Endothelial cell of umbilical vein (primary cell): ENCODE results near the gene TENT5C. TPM values are rescaled to one million over a fixed set of nuclear protein-coding genes. Genes with fewer than 3 reads are reported as not detected.
"Not testable (repeated sequence)": the region's sequence is repeated elsewhere in the genome, so short reads cannot be mapped to it uniquely, and the experiment has no call there.

ENCODE experiments used
- BruUV-seq: library from RNA; stranded (reverse); fragments of 400-500 nt; replicated peaks from 2 replicates; lab custom pipeline; 2021; lab: Mats Ljungman, UMichigan
- CTCF ChIA-PET: fragments of 300-600, 350-600 bp; sonication (Branson Sonifier 250); formaldehyde crosslinking; loops from one replicate; lab custom pipeline; 2021; ENCODE audit warnings: antibody characterized with exemption, inconsistent platforms; lab: Charles Lee
- POLR2A ChIA-PET: fragments of 300-600, 350-600 bp; sonication (Branson Sonifier 250); formaldehyde crosslinking; loops from one replicate; lab custom pipeline; 2021; ENCODE audit warnings: antibody characterized with exemption, inconsistent platforms; lab: Charles Lee
- DNase-seq: peaks from one replicate; pipeline ENCODE4 v3.0.0-alpha.2; 2011; ENCODE audit warnings: low read depth, low spot score
- FAIRE-seq: peaks from 2 replicates; lab custom pipeline; 2011; peaks lifted over from hg19 to GRCh38; lab: Jason Lieb, UNC
- H2AFZ ChIP-seq: 2 replicates; pipeline ENCODE4 v1.6.0; 2012; ENCODE audit warnings: low read depth, low read length, control low read depth, inconsistent platforms
- H3K27ac ChIP-seq: 2 replicates; pipeline ENCODE4 v1.5.1; 2011; ENCODE audit warnings: low read depth, mild to moderate bottlenecking, control low read depth, low read length, moderate library complexity; ENCODE audit not compliant: insufficient read depth
- H3K27me3 ChIP-seq, 2 experiments: 2 replicates each; pipeline versions ENCODE4 v1.6.0 to v1.6.1; 2011; ENCODE audit warnings: low read length in 2 of 2, mixed read lengths in 1 of 2; ENCODE audit not compliant: control insufficient read depth in 2 of 2, insufficient read depth in 2 of 2
- H3K36me3 ChIP-seq, 2 experiments: 2 replicates in 1 of 2; 3 replicates in 1 of 2; pipeline ENCODE4 v1.5.1; 2011; ENCODE audit warnings: low read length in 2 of 2, mild to moderate bottlenecking in 1 of 2, moderate library complexity in 1 of 2; ENCODE audit not compliant: control insufficient read depth in 2 of 2, insufficient read depth in 2 of 2; ENCODE audit errors: extremely low read depth in 1 of 2
- H3K4me1 ChIP-seq: 3 replicates; pipeline ENCODE4 v1.5.1; 2011; ENCODE audit warnings: mild to moderate bottlenecking, low read length; ENCODE audit not compliant: control insufficient read depth, insufficient read depth; ENCODE audit errors: extremely low read depth
- H3K4me2 ChIP-seq: 2 replicates; pipeline ENCODE4 v1.6.1; 2011; ENCODE audit warnings: low read length, control low read depth, mixed read lengths; ENCODE audit not compliant: insufficient read depth
- H3K4me3 ChIP-seq, 3 experiments: fragments of 200-600 bp in 1 of 3; sonication (generic), shearing (Covaris generic) in 1 of 3; replicated peaks in 1 of 3; 2 replicates each; pipeline ENCODE4 v1.5.1; 2011 to 2016; ENCODE audit warnings: control low read depth in 3 of 3, low read length in 3 of 3, mild to moderate bottlenecking in 2 of 3, inconsistent platforms in 1 of 3, low read depth in 1 of 3, moderate library complexity in 1 of 3; ENCODE audit not compliant: insufficient read depth in 1 of 3
- H3K79me2 ChIP-seq: 2 replicates; pipeline ENCODE4 v1.6.0; 2012; ENCODE audit warnings: low read length, inconsistent platforms; ENCODE audit not compliant: control insufficient read depth, insufficient read depth
- H3K9ac ChIP-seq: replicated peaks from 2 replicates; pipeline ENCODE3; 2011; ENCODE audit warnings: low read length, control low read depth; ENCODE audit not compliant: insufficient read depth; ENCODE audit errors: extremely low read depth
- H3K9me1 ChIP-seq: replicated peaks from 3 replicates; pipeline ENCODE4 v1.6.0; 2011; ENCODE audit warnings: mild to moderate bottlenecking, low read length; ENCODE audit not compliant: control insufficient read depth, insufficient read depth; ENCODE audit errors: extremely low read depth
- H3K9me3 ChIP-seq: replicated peaks from 2 replicates; pipeline ENCODE4 v1.5.1; 2012; ENCODE audit warnings: low read length, inconsistent platforms; ENCODE audit not compliant: control insufficient read depth, insufficient read depth
- H4K20me1 ChIP-seq: replicated peaks from 2 replicates; pipeline ENCODE3; 2011; ENCODE audit warnings: mild to moderate bottlenecking, low read length; ENCODE audit not compliant: control insufficient read depth, insufficient read depth; ENCODE audit errors: extremely low read depth
- CTCF ChIP-seq, 2 donors: IDR thresholded peaks; 1 replicate in 1 of 2; 2 replicates in 1 of 2; pipeline ENCODE4 v1.5.1; 2011; ENCODE audit warnings: low read length in 2 of 2, mild to moderate bottlenecking in 2 of 2, moderate library complexity in 2 of 2, control low read depth in 1 of 2, inconsistent platforms in 1 of 2, low read depth in 1 of 2; ENCODE audit not compliant: insufficient read depth in 1 of 2; ENCODE audit errors: extremely low read depth in 1 of 2
- EZH2 ChIP-seq: IDR thresholded peaks from 2 replicates; pipeline ENCODE4 v1.6.1; 2012; ENCODE audit warnings: borderline replicate concordance, low read depth, mild to moderate bottlenecking, moderate library complexity, low read length, inconsistent platforms; ENCODE audit not compliant: severe bottlenecking
- FOS ChIP-seq: IDR thresholded peaks from 2 replicates; pipeline ENCODE4 v1.6.1; 2011; ENCODE audit warnings: mild to moderate bottlenecking, low read length, moderate library complexity, borderline replicate concordance; ENCODE audit not compliant: insufficient read depth
- GATA2 ChIP-seq: IDR thresholded peaks from 2 replicates; pipeline ENCODE4 v1.7.0; 2011; ENCODE audit warnings: low read depth, mild to moderate bottlenecking, moderate library complexity, mixed read lengths, low read length; ENCODE audit not compliant: insufficient read length, insufficient read depth
- JUN ChIP-seq: IDR thresholded peaks from 2 replicates; pipeline ENCODE4 v1.6.1; 2011; ENCODE audit warnings: borderline replicate concordance, low read depth; ENCODE audit not compliant: insufficient read length, insufficient read depth
- MAX ChIP-seq: IDR thresholded peaks from 2 replicates; pipeline ENCODE4 v1.6.1; 2011; ENCODE audit not compliant: insufficient read depth, insufficient read length
- MYC ChIP-seq: IDR thresholded peaks from one replicate; pipeline ENCODE4 v1.6.1; 2011; ENCODE audit warnings: mild to moderate bottlenecking, low read depth, low read length
- POLR2A ChIP-seq: IDR thresholded peaks from 2 replicates; pipeline ENCODE4 v1.6.1; 2012; ENCODE audit warnings: low read depth, mild to moderate bottlenecking, control low read depth, low read length
- POLR2AphosphoS5 ChIP-seq: IDR thresholded peaks from 2 replicates; pipeline ENCODE4 v1.6.1; 2012; ENCODE audit warnings: low read depth, mild to moderate bottlenecking, control low read depth, low read length, moderate library complexity; ENCODE audit not compliant: insufficient read depth
- dilution Hi-C: fragments of 300-500 bp; cut with MboI; formaldehyde crosslinking; loops from one replicate; pipeline ENCODE4 v1.15.0; 2019; ENCODE audit warnings: low sequenced_read_pairs; ENCODE audit not compliant: extremely low pct_ligation_motif_present
- intact Hi-C: fragments of 100-400 bp; cut with micrococcal nuclease; formaldehyde crosslinking; loops from one replicate; pipeline ENCODE4 v1.10.0; 2022
- polyA plus RNA-seq, 4 experiments: library from polyadenylated mRNA; depleted of rRNA in 3 of 4; stranded (reverse) in 3 of 4; unstranded in 1 of 4; fragments of >200 nt; gene quantifications; 2 replicates each; pipeline versions ENCODE4 v1.2.1 to v1.2.3, GENCODE V29; 2011 to 2012; ENCODE audit warnings: missing spikeins in 1 of 4
- total RNA-seq: library from RNA; stranded (reverse); gene quantifications from 2 replicates; pipeline ENCODE4 v1.2.3, GENCODE V29; 2021

TENT5C gene
- total and polyA plus RNA-seq, 2 donors (not counting 3 experiments of a cell fraction or from before 2014, with no cell fraction given) = 0.06 to 0.22 TPM

- dilution Hi-C loops (no loop called here), intact Hi-C loops (no loop called here)
- Histone ChIP-seq H3K27me3 (peaks cover 0 to 4% of the 10 kb centered on the region in 2 experiments), H3K79me2 (no peaks in the 10 kb centered on the region), H3K9ac (no peak overlapping the region), H3K27ac (no peak overlapping the region), H3K4me1 (no peaks in the 10 kb centered on the region), H3K9me1 (no peaks in the 10 kb centered on the region), H3K4me3 (no peak overlapping the region), H3K4me2 (no peak overlapping the region), H4K20me1 (no peaks in the 10 kb centered on the region), H3K36me3 (no peaks in the 10 kb centered on the region), H2AFZ (no peak overlapping the region), H3K9me3 (no peaks in the 10 kb centered on the region)
- ChIA-PET POLR2A (no interaction called here), CTCF (interaction anchor here (1.6 kb wide), 1 partner anchor 23 kb away, joined by 4 read pairs; no protein-coding TSS in a partner anchor)
- DNase-seq (no peak), FAIRE-seq (no peak)
- BruUV-seq = no TSS peak
- TF ChIP-seq JUN (no peak), GATA2 (no peak), CTCF (IDR thresholded peaks at IDR 0.05; ENCODE audit: extremely low read depth in 1 of 2, insufficient read depth in 1 of 2, low read depth in 1 of 2, low read length in 2 of 2) (no peak), POLR2AphosphoS5 (no peak), MAX (no peak), FOS (no peak), EZH2 (no peak), POLR2A (no peak), MYC (no peak)
Measured at GRCh38 chr1:117556976-117557375, 48.9 kb upstream of the TENT5C start.

- H3K9me1 ChIP-seq, H3K79me2 ChIP-seq, H3K9ac ChIP-seq, H2AFZ ChIP-seq, CTCF ChIA-PET, intact Hi-C loops, H3K4me1 ChIP-seq, POLR2A ChIA-PET, dilution Hi-C loops, H3K27me3 ChIP-seq, H3K4me3 ChIP-seq, H3K9me3 ChIP-seq, H3K36me3 ChIP-seq, H3K27ac ChIP-seq, BruUV-seq, DNase-seq, FAIRE-seq, H4K20me1 ChIP-seq, H3K4me2 ChIP-seq: not testable (repeated sequence)
Measured at GRCh38 chr1:117558451-117558850, 47.4 kb upstream of the TENT5C start.
